HCT116 (cell line): ENCODE results near the gene TMED10. TPM values are rescaled to one million over a fixed set of nuclear protein-coding genes. Genes with fewer than 3 reads are reported as not detected.

Experiments
- ATAC-seq: fragments of 200-7000 bp; cut with Tn5 transposase; 2 replicates; pipeline ENCODE4 v1.9.1; 2020; ENCODE audit warnings: mild to moderate bottlenecking, moderate library complexity
- BruUV-seq: library from RNA; stranded (reverse); fragments of 400-500 nt; replicated peaks from 2 replicates; lab custom pipeline; 2021; lab: Mats Ljungman, UMichigan
- CTCF ChIA-PET: fragments of 300-600 bp; sonication (Branson Sonifier 250); formaldehyde crosslinking; loops from one replicate; lab custom pipeline; 2021; ENCODE audit warnings: antibody characterized with exemption; lab: Charles Lee
- POLR2A ChIA-PET: fragments of 300-600, 350-600 bp; sonication (Branson Sonifier 250); formaldehyde crosslinking; loops from one replicate; lab custom pipeline; 2021; ENCODE audit warnings: antibody characterized with exemption; lab: Charles Lee
- RAD21 ChIA-PET, 2 experiments: fragments of 300-600 bp; sonication (Branson Sonifier 250); formaldehyde crosslinking; loops; one replicate each; lab custom pipeline; 2023; ENCODE audit warnings: low total read pairs in 2 of 2; ENCODE audit not compliant: uncharacterized antibody in 2 of 2, unreplicated experiment in 2 of 2, low non-redundant PET in 1 of 2; lab: Charles Lee
- DNase-seq: peaks from one replicate; pipeline ENCODE4 v3.0.0-alpha.2; 2010; ENCODE audit warnings: low read depth, low spot score
- H2AFZ ChIP-seq: fragments of 200-600 bp; shearing (Covaris generic), sonication (generic); 2 replicates; pipeline ENCODE4 v1.6.1; 2017; ENCODE audit warnings: low read depth, mixed run types, mixed read lengths, antibody characterized with exemption, low read length; ENCODE audit not compliant: poor library complexity, severe bottlenecking
- H3K27ac ChIP-seq: 2 replicates; pipeline ENCODE4 v1.5.1; 2012; ENCODE audit warnings: low read depth, low read length
- H3K27me3 ChIP-seq: fragments of 200-600 bp; sonication (generic); 2 replicates; pipeline ENCODE4 v1.6.1; 2016; ENCODE audit warnings: mixed run types, low read length, mixed read lengths; ENCODE audit not compliant: insufficient read depth
- H3K36me3 ChIP-seq, 2 experiments: fragments of 200-500 bp in 1 of 2; fragments of 200-600 bp in 1 of 2; sonication (Bioruptor generic) in 1 of 2; sonication (generic) in 1 of 2; 2 replicates each; pipeline versions ENCODE4 v1.5.1 to v1.6.1; 2014 to 2016; ENCODE audit warnings: low read length in 2 of 2, inconsistent platforms in 1 of 2, mixed read lengths in 1 of 2, mixed run types in 1 of 2; ENCODE audit not compliant: insufficient read depth in 2 of 2, control insufficient read depth in 1 of 2
- H3K4me1 ChIP-seq, 2 experiments: fragments of 200-600 bp in 1 of 2; sonication (generic) in 1 of 2; 2 replicates each; pipeline versions ENCODE4 v1.5.1 to v1.6.1; 2012 to 2017; ENCODE audit warnings: low read length in 2 of 2, inconsistent platforms in 1 of 2, mild to moderate bottlenecking in 1 of 2, mixed read lengths in 1 of 2, mixed run types in 1 of 2, moderate library complexity in 1 of 2; ENCODE audit not compliant: insufficient read depth in 2 of 2, control insufficient read depth in 1 of 2
- H3K4me2 ChIP-seq: fragments of 200-600 bp; sonication (generic); 2 replicates; pipeline ENCODE4 v1.6.1; 2017; ENCODE audit warnings: mixed run types, low read length, mixed read lengths
- H3K4me3 ChIP-seq, 2 experiments: fragments of 200-600 bp in 1 of 2; sonication (generic) in 1 of 2; replicated peaks in 1 of 2; 2 replicates each; pipeline ENCODE4 v1.5.1; 2011 to 2016; ENCODE audit warnings: low read length in 2 of 2, control low read depth in 1 of 2, low read depth in 1 of 2, mild to moderate bottlenecking in 1 of 2, mixed read lengths in 1 of 2, mixed run types in 1 of 2
- H3K79me2 ChIP-seq: fragments of 200-600 bp; sonication (generic); 2 replicates; pipeline ENCODE4 v1.6.1; 2017; ENCODE audit warnings: mild to moderate bottlenecking, mixed run types, low read length, moderate library complexity, mixed read lengths; ENCODE audit not compliant: insufficient read depth
- H3K9ac ChIP-seq: fragments of 200-600 bp; sonication (generic); 2 replicates; pipeline ENCODE4 v1.6.1; 2016; ENCODE audit warnings: low read length, mixed read lengths
- H3K9me2 ChIP-seq: fragments of 200-600 bp; sonication (generic), shearing (Covaris generic); 2 replicates; pipeline ENCODE4 v1.6.1; 2017; ENCODE audit warnings: mixed run types, mild to moderate bottlenecking, moderate library complexity; ENCODE audit not compliant: insufficient read depth
- H3K9me3 ChIP-seq, 2 experiments: fragments of 200-500 bp in 1 of 2; fragments of 200-600 bp in 1 of 2; sonication (Bioruptor generic) in 1 of 2; sonication (generic) in 1 of 2; 2 replicates each; pipeline ENCODE4 v1.6.1; 2014 to 2017; ENCODE audit warnings: low read length in 2 of 2, mixed read lengths in 2 of 2, inconsistent platforms in 1 of 2, low read depth in 1 of 2, mild to moderate bottlenecking in 1 of 2, mixed run types in 1 of 2, moderate library complexity in 1 of 2; ENCODE audit not compliant: control insufficient read depth in 1 of 2, insufficient read depth in 1 of 2
- H4K20me1 ChIP-seq: fragments of 200-600 bp; sonication (generic), shearing (Covaris generic); 2 replicates; pipeline ENCODE4 v1.6.1; 2017; ENCODE audit warnings: mixed run types, mild to moderate bottlenecking, moderate library complexity; ENCODE audit not compliant: insufficient read depth
- CBX3 ChIP-seq: IDR thresholded peaks from 2 replicates; pipeline ENCODE4 v1.6.1; 2012; ENCODE audit warnings: low read depth
- CEBPB ChIP-seq: IDR thresholded peaks from 2 replicates; pipeline ENCODE4 v1.6.1; 2012; ENCODE audit warnings: low read depth
- EZH2 ChIP-seq: fragments of 200-600 bp; sonication (generic); IDR thresholded peaks from 2 replicates; pipeline ENCODE4 v1.6.1; 2017; ENCODE audit warnings: antibody characterized with exemption, mixed run types
- EZH2phosphoT487 ChIP-seq: fragments of 200-600 bp; IDR thresholded peaks from 2 replicates; pipeline ENCODE4 v1.6.1; 2018; ENCODE audit warnings: antibody characterized with exemption, borderline replicate concordance
- JUND ChIP-seq: IDR thresholded peaks from 2 replicates; pipeline ENCODE4 v1.6.1; 2012
- POLR2A ChIP-seq: IDR thresholded peaks from 2 replicates; pipeline ENCODE4 v1.7.0; 2011; ENCODE audit warnings: borderline replicate concordance; ENCODE audit not compliant: insufficient read depth, insufficient read length; ENCODE audit errors: extremely low read depth
- SIN3A ChIP-seq: IDR thresholded peaks from 2 replicates; pipeline ENCODE4 v1.6.1; 2012; ENCODE audit warnings: low read depth
- SP1 ChIP-seq: IDR thresholded peaks from 2 replicates; pipeline ENCODE4 v1.6.1; 2012; ENCODE audit warnings: low read depth
- SRF ChIP-seq: IDR thresholded peaks from 2 replicates; pipeline ENCODE4 v1.6.1; 2012; ENCODE audit warnings: low read depth
- TCF7L2 ChIP-seq: IDR thresholded peaks from 2 replicates; pipeline ENCODE4 v1.7.0; 2011; ENCODE audit warnings: borderline replicate concordance, inconsistent platforms; ENCODE audit not compliant: insufficient read depth, insufficient read length; ENCODE audit errors: extremely low read depth
- YY1 ChIP-seq: IDR thresholded peaks from 2 replicates; pipeline ENCODE4 v1.6.1; 2011; ENCODE audit warnings: low read length, low read depth, moderate library complexity, mild to moderate bottlenecking; ENCODE audit not compliant: insufficient replicate concordance; ENCODE audit errors: extremely low read depth
- ZFX ChIP-seq: fragments of 450-650 bp; IDR thresholded peaks from 2 replicates; pipeline ENCODE4 v1.6.1; 2017
- intact Hi-C: fragments of 100-400 bp; cut with micrococcal nuclease; formaldehyde crosslinking; loops from 2 replicates; pipeline ENCODE4 v1.10.0; 2022
- total RNA-seq: library from RNA; stranded (reverse); gene quantifications from one replicate; pipeline ENCODE4 v1.2.1, GENCODE V29; 2021; ENCODE audit not compliant: unreplicated experiment
- TF ChIP-seq, protein P1 (sequence below), 3 experiments: fragments of 200-600 bp in 1 of 3; sonication (generic) in 1 of 3; IDR thresholded peaks in 2 of 3; conservative IDR thresholded peaks in 1 of 3; 2 replicates each; pipeline ENCODE4 v1.5.1; 2012 to 2017; ENCODE audit warnings: low read depth in 2 of 3, low read length in 2 of 3, antibody characterized with exemption in 1 of 3, borderline replicate concordance in 1 of 3, control low read depth in 1 of 3, mild to moderate bottlenecking in 1 of 3, mixed read lengths in 1 of 3, mixed run types in 1 of 3, moderate library complexity in 1 of 3; ENCODE audit not compliant: insufficient read depth in 1 of 3
- TF ChIP-seq, protein P2 (sequence below): IDR thresholded peaks from 2 replicates; pipeline ENCODE4 v1.6.1; 2012
- TF ChIP-seq, protein P3 (sequence below): IDR thresholded peaks from 2 replicates; pipeline ENCODE4 v1.6.1; 2012; ENCODE audit warnings: low read depth

The TMED10 gene
- total RNA-seq, 1 experiment from 2014 or later = 303 TPM

DNA sequence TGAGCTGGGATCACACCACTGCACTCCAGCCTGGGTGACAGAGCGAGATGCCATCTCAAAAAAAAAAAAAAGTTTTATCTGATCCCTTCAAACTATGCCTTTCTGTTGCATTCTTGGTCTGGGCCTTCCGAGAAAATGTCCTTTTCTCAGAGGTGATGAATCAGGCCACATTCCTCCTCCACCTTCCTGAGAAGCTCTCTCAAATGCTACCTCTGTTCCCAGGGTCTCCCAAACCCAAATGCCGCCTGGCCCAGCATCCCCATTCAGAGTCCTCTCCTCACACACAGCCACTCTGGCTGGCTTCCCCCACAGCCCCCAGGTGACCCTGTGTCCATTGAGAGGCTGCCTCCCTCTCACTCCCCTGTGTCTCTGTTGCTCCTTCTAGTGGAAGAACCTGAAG lies 19.7 kb upstream of the TMED10 start (continued):
- TF ChIP-seq, protein P1, sequence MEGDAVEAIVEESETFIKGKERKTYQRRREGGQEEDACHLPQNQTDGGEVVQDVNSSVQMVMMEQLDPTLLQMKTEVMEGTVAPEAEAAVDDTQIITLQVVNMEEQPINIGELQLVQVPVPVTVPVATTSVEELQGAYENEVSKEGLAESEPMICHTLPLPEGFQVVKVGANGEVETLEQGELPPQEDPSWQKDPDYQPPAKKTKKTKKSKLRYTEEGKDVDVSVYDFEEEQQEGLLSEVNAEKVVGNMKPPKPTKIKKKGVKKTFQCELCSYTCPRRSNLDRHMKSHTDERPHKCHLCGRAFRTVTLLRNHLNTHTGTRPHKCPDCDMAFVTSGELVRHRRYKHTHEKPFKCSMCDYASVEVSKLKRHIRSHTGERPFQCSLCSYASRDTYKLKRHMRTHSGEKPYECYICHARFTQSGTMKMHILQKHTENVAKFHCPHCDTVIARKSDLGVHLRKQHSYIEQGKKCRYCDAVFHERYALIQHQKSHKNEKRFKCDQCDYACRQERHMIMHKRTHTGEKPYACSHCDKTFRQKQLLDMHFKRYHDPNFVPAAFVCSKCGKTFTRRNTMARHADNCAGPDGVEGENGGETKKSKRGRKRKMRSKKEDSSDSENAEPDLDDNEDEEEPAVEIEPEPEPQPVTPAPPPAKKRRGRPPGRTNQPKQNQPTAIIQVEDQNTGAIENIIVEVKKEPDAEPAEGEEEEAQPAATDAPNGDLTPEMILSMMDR (IDR thresholded peaks at IDR 0.05 in 2 of 3, conservative IDR thresholded peaks at IDR 0.05 in 1 of 3; ENCODE audit: borderline replicate concordance in 1 of 3, insufficient read depth in 1 of 3, low read depth in 2 of 3, low read length in 2 of 3) = no peak
- TF ChIP-seq SP1 = no peak

DNA sequence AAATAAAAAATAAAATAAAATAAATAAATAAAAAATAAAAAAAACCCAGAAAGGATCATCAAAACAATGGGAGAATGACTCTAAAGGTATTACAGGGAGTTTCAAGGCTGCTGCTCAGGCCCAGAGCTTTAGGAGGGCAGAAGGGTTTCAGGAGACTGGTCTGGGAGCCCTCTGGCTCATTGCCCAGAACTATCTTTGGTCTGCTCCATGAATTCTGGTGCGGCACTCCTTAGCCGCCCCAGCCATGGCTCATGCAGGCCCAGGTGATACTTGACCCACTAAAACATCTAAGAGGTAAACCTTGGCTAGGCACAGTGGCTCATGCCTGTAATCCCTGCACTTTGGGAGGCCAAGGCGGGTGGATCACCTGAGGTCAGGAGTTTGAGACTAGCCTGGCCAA lies 14.7 kb upstream of the TMED10 start:
- no peaks in the 10 kb centered on the region for H3K9me2 ChIP-seq
- H3K4me2 ChIP-seq = no peak overlapping the region
- ATAC-seq (no peak), DNase-seq (no peak)
- H4K20me1 ChIP-seq = no peaks in the 10 kb centered on the region
- no peak overlapping the region for H3K4me3 ChIP-seq
- ChIA-PET CTCF (no interaction called here), POLR2A (no interaction called here), RAD21 (no interaction called here)
- no peak for TF ChIP-seq EZH2
- no peak for TF ChIP-seq EZH2phosphoT487
- no peak for TF ChIP-seq JUND
- TF ChIP-seq, protein P2, sequence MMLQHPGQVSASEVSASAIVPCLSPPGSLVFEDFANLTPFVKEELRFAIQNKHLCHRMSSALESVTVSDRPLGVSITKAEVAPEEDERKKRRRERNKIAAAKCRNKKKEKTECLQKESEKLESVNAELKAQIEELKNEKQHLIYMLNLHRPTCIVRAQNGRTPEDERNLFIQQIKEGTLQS = no peak
- no peak for TF ChIP-seq SIN3A
- TF ChIP-seq SRF = no peak
- no peak for TF ChIP-seq POLR2A
- no peak for TF ChIP-seq TCF7L2
- no peak for TF ChIP-seq YY1
- no peak for TF ChIP-seq ZFX
- TF ChIP-seq CBX3 = no peak
- TF ChIP-seq, protein P3, sequence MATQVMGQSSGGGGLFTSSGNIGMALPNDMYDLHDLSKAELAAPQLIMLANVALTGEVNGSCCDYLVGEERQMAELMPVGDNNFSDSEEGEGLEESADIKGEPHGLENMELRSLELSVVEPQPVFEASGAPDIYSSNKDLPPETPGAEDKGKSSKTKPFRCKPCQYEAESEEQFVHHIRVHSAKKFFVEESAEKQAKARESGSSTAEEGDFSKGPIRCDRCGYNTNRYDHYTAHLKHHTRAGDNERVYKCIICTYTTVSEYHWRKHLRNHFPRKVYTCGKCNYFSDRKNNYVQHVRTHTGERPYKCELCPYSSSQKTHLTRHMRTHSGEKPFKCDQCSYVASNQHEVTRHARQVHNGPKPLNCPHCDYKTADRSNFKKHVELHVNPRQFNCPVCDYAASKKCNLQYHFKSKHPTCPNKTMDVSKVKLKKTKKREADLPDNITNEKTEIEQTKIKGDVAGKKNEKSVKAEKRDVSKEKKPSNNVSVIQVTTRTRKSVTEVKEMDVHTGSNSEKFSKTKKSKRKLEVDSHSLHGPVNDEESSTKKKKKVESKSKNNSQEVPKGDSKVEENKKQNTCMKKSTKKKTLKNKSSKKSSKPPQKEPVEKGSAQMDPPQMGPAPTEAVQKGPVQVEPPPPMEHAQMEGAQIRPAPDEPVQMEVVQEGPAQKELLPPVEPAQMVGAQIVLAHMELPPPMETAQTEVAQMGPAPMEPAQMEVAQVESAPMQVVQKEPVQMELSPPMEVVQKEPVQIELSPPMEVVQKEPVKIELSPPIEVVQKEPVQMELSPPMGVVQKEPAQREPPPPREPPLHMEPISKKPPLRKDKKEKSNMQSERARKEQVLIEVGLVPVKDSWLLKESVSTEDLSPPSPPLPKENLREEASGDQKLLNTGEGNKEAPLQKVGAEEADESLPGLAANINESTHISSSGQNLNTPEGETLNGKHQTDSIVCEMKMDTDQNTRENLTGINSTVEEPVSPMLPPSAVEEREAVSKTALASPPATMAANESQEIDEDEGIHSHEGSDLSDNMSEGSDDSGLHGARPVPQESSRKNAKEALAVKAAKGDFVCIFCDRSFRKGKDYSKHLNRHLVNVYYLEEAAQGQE = no peak
- no peak for TF ChIP-seq CEBPB
- BruUV-seq = no TSS peak
- no peak overlapping the region for H3K9ac ChIP-seq
- H3K27ac ChIP-seq = no peak overlapping the region
- no peak overlapping the region for H2AFZ ChIP-seq
- H3K9me3 ChIP-seq = no peaks in the 10 kb centered on the region
- no peaks in the 10 kb centered on the region for H3K4me1 ChIP-seq
- intact Hi-C loops = no loop called here
- no peaks in the 10 kb centered on the region for H3K79me2 ChIP-seq
- H3K36me3 ChIP-seq = no peaks in the 10 kb centered on the region
- H3K27me3 ChIP-seq = no peaks in the 10 kb centered on the region
